Measurements from ENCODE around the gene METTL26.
A peak's percentile ranks its signal among the peaks of the same experiment; 100 is the strongest.

Gene METTL26

GRCh38 chr16:617855-618254, 18.2 kb downstream of the METTL26 start:
- Histone ChIP-seq H3K4me3 (no peak overlapping the region), H4K20me1 (peaks cover 65% of the 10 kb centered on the region), H3K4me1 (peaks cover 54% of the 10 kb centered on the region), H3K9me3 (peaks cover 11% of the 10 kb centered on the region), H3K9ac (no peak overlapping the region), H3K36me3 (peaks cover 28% of the 10 kb centered on the region), H3K4me2 (no peak overlapping the region), H3K27ac (no peak overlapping the region), H3K27me3 (no peaks in the 10 kb centered on the region)
- TF ChIP-seq Cebpa-rat (IDR thresholded peaks at IDR 0.05): no peak

GRCh38 chr16:616733-617586, 19.1 kb downstream of the METTL26 start:
- H4K20me1 ChIP-seq: peaks cover 56% of the 10 kb centered on the region
- TF ChIP-seq Cebpa-rat (IDR thresholded peaks at IDR 0.05): no peak

DNA sequence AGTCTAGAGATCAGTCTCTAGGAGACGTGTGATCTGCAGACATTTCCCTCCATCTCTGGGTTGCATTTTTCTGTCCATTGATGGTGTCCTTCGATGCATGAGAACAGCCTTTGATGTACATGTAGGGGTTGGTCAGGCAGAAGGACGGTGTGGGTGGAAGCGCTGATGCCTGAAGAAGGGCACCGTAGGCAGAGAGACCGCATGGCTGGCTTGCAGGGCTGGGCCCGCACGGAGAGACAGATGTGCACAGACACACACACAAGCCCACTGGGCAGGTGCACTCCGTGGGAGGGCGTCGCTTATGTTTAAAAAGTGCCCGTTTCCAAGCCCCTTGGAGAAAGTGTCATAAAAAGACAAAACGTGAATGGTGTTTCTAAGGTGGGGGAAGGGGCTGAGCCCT, 21.0 kb downstream of the METTL26 start:
- Histone ChIP-seq H3K9ac (no peak overlapping the region), H3K4me3 (no peak overlapping the region), H3K9me3 (peaks cover 17% of the 10 kb centered on the region), H3K4me1 (peaks cover 45% of the 10 kb centered on the region), H3K4me2 (peak overlapping the region; percentile 65), H3K27ac (no peak overlapping the region), H3K36me3 (peaks cover 28% of the 10 kb centered on the region), H4K20me1 (peaks cover 56% of the 10 kb centered on the region), H3K27me3 (no peaks in the 10 kb centered on the region)
- no peak for TF ChIP-seq Cebpa-rat (IDR thresholded peaks at IDR 0.05)

More at GRCh38 chr16:616733-617586, 19.1 kb downstream of the METTL26 start:
- Histone ChIP-seq H3K9me3 (peaks cover 11% of the 10 kb centered on the region), H3K4me1 (peaks cover 49% of the 10 kb centered on the region), H3K27me3 (no peaks in the 10 kb centered on the region), H3K36me3 (peaks cover 28% of the 10 kb centered on the region), H3K4me2 (no peak overlapping the region), H3K4me3 (no peak overlapping the region), H3K9ac (no peak overlapping the region), H3K27ac (no peak overlapping the region)

- peaks cover 40% of the 10 kb centered on the region for H3K9me3 ChIP-seq
- no peaks in the 10 kb centered on the region for H3K27me3 ChIP-seq
- no peak for TF ChIP-seq Cebpa-rat (IDR thresholded peaks at IDR 0.05)
- peak overlapping the region; percentile 53 for H3K9ac ChIP-seq
- H3K36me3 ChIP-seq: peaks cover 32% of the 10 kb centered on the region
- peaks cover 61% of the 10 kb centered on the region for H3K4me1 ChIP-seq
- peak overlapping the region; percentile 70 for H3K4me2 ChIP-seq
- peak overlapping the region; percentile 50 for H3K27ac ChIP-seq
- H3K4me3 ChIP-seq: no peak overlapping the region
- H4K20me1 ChIP-seq: peaks cover 50% of the 10 kb centered on the region
Observed at GRCh38 chr16:610513-611381, 25.4 kb downstream of the METTL26 start.

- Histone ChIP-seq H3K9ac (peak overlapping the region; percentile 53), H3K27me3 (no peaks in the 10 kb centered on the region), H3K27ac (peak overlapping the region; percentile 50), H3K4me3 (no peak overlapping the region), H4K20me1 (peaks cover 42% of the 10 kb centered on the region), H3K4me2 (peak overlapping the region; percentile 70), H3K4me1 (peaks cover 53% of the 10 kb centered on the region), H3K36me3 (peaks cover 40% of the 10 kb centered on the region), H3K9me3 (peaks cover 48% of the 10 kb centered on the region)
- no peak for TF ChIP-seq Cebpa-rat (IDR thresholded peaks at IDR 0.05)
Observed at GRCh38 chr16:609984-610383, 26.1 kb downstream of the METTL26 start.

DNA sequence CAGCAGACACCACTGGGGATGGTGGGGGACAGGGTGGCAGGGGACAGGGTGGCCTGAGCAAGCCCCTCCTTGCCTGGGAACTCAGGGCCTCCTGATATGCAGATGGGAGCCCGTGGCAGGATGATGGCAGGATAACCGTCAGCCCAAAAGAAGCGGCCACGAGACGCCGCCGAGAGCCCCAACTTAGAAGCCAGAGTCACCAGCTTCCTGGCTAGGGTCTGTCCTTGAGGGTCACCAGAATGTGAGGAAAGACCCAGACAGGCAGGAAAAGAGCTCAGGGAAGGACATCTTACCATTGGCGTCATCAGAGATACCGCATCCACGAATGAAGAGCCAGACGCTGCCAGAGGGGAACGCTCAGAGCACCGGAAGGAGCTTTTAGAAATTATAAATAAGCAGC, 26.8 kb downstream of the METTL26 start:
- Histone ChIP-seq H3K27ac (peak overlapping the region; percentile 50), H4K20me1 (peaks cover 37% of the 10 kb centered on the region), H3K4me2 (peak overlapping the region; percentile 70), H3K4me1 (peaks cover 46% of the 10 kb centered on the region), H3K9ac (peak overlapping the region; percentile 53; the same call in 1 of the 2 replicates), H3K4me3 (no peak overlapping the region), H3K36me3 (peaks cover 47% of the 10 kb centered on the region), H3K27me3 (no peaks in the 10 kb centered on the region), H3K9me3 (peaks cover 54% of the 10 kb centered on the region)
- no peak for TF ChIP-seq Cebpa-rat (IDR thresholded peaks at IDR 0.05)

GRCh38 chr16:608019-608418, 28.1 kb downstream of the METTL26 start:
- no peak overlapping the region for H3K9ac ChIP-seq
- H3K27ac ChIP-seq: no peak overlapping the region
- H3K36me3 ChIP-seq: peaks cover 36% of the 10 kb centered on the region
- H3K4me3 ChIP-seq: no peak overlapping the region
- H4K20me1 ChIP-seq: peaks cover 45% of the 10 kb centered on the region
- H3K4me2 ChIP-seq: no peak overlapping the region
- H3K9me3 ChIP-seq: peaks cover 51% of the 10 kb centered on the region
- no peaks in the 10 kb centered on the region for H3K27me3 ChIP-seq
- no peak for TF ChIP-seq Cebpa-rat (IDR thresholded peaks at IDR 0.05)
- peaks cover 35% of the 10 kb centered on the region for H3K4me1 ChIP-seq

- Histone ChIP-seq H4K20me1 (peaks cover 56% of the 10 kb centered on the region), H3K36me3 (peaks cover 35% of the 10 kb centered on the region), H3K9me3 (peaks cover 50% of the 10 kb centered on the region), H3K4me2 (no peak overlapping the region), H3K4me3 (no peak overlapping the region), H3K27me3 (no peaks in the 10 kb centered on the region), H3K4me1 (peaks cover 35% of the 10 kb centered on the region), H3K9ac (no peak overlapping the region), H3K27ac (no peak overlapping the region)
- no peak for TF ChIP-seq Cebpa-rat (IDR thresholded peaks at IDR 0.05)
Observed at GRCh38 chr16:606656-607307, 29.3 kb downstream of the METTL26 start.

DNA sequence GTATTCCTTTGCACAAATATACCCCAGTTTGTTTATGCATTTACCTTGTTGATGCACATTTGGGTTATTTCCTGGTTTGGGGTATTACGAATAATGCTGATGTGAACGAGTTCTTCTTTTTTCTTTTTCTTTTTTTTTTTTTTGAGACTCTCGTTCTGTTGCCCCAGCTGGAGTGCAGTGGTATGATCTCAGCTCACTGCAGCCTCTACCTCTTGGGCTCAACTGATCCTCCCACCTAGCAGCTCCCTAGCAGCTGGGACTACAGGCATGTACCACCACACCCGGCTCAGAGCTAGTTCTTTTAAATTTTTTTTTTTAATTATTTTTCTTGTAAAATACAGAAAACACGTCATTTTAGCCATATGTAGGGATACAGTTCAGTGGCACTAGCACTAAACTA, 32.2 kb downstream of the METTL26 start:
- H3K9ac ChIP-seq: no peak overlapping the region
- H3K36me3 ChIP-seq: peaks cover 50% of the 10 kb centered on the region
- H3K4me3 ChIP-seq: no peak overlapping the region
- H3K27me3 ChIP-seq: no peaks in the 10 kb centered on the region
- TF ChIP-seq Cebpa-rat (IDR thresholded peaks at IDR 0.05): no peak
- H3K27ac ChIP-seq: no peak overlapping the region
- peaks cover 23% of the 10 kb centered on the region for H3K4me1 ChIP-seq
- peaks cover 50% of the 10 kb centered on the region for H3K9me3 ChIP-seq
- H3K4me2 ChIP-seq: no peak overlapping the region
- H4K20me1 ChIP-seq: peaks cover 50% of the 10 kb centered on the region
